Measurements from ENCODE around the gene GALNT9.

DNA sequence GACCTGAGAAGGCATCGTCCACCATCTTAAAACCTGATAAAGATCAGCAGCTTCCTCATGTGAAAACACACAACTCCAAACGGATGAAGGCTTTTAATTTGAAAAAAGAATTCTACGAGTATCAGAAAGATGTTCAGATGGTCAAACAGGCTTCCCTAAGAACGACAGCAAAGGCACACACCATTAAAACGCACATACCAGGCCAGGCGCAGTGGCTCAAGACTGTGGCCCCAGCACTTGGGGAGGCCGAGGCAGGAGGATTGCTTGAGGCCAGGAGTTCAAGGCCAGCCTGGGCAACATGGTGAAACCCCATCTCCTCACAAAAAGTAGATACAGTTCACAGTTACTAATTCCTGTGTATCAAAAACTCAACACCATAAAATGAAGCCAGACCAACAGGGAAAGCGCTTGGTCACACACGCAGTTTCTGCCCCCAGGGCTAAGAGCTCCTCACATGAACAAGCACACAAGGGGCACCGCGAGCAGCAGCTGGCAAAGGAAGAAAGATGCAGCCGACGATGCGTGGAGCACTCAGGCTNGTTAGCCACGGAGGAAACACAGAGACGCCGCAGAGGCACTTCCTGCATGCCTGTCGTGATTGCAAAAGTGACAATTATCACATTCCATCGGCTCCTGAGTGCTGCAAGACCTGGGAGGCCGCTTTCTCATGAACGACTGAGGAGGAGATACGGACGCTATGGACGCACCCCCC is 107.1 kb downstream of the GALNT9 start:
- TF ChIP-seq, protein P1, sequence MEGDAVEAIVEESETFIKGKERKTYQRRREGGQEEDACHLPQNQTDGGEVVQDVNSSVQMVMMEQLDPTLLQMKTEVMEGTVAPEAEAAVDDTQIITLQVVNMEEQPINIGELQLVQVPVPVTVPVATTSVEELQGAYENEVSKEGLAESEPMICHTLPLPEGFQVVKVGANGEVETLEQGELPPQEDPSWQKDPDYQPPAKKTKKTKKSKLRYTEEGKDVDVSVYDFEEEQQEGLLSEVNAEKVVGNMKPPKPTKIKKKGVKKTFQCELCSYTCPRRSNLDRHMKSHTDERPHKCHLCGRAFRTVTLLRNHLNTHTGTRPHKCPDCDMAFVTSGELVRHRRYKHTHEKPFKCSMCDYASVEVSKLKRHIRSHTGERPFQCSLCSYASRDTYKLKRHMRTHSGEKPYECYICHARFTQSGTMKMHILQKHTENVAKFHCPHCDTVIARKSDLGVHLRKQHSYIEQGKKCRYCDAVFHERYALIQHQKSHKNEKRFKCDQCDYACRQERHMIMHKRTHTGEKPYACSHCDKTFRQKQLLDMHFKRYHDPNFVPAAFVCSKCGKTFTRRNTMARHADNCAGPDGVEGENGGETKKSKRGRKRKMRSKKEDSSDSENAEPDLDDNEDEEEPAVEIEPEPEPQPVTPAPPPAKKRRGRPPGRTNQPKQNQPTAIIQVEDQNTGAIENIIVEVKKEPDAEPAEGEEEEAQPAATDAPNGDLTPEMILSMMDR (IDR thresholded peaks at IDR 0.05) = no peak
- no peak for TF ChIP-seq EZH2phosphoT487 (IDR thresholded peaks at IDR 0.05)
